GM23248 (cell line): ENCODE data around the gene ZNF534. TPM values are rescaled to one million over a fixed set of nuclear protein-coding genes. Genes with fewer than 3 reads are reported as not detected.

Experiments used
- DNase-seq: peaks from one replicate; pipeline ENCODE4 v3.0.0-alpha.2; 2015
- H2AFZ ChIP-seq: fragments of 200-600 bp; sonication (generic); 2 replicates; pipeline ENCODE4 v1.6.1; 2016; ENCODE audit warnings: antibody characterized with exemption
- H3F3A ChIP-seq: fragments of 200-600 bp; sonication (generic); 2 replicates; pipeline ENCODE4 v1.6.1; 2016; ENCODE audit warnings: mild to moderate bottlenecking, antibody characterized with exemption, mixed run types; ENCODE audit not compliant: insufficient read depth
- H3K27ac ChIP-seq: fragments of 200-600 bp; sonication (generic); 2 replicates; pipeline ENCODE4 v1.5.1; 2016; ENCODE audit warnings: mild to moderate bottlenecking
- H3K27me3 ChIP-seq: fragments of 200-600 bp; sonication (generic); replicated peaks from 2 replicates; pipeline ENCODE4 v1.6.1; 2016; ENCODE audit warnings: mild to moderate bottlenecking; ENCODE audit not compliant: insufficient read depth
- H3K36me3 ChIP-seq: fragments of 200-600 bp; sonication (generic); 2 replicates; pipeline ENCODE4 v1.6.1; 2016; ENCODE audit warnings: low read depth, mild to moderate bottlenecking
- H3K4me1 ChIP-seq: fragments of 200-600 bp; sonication (generic); 2 replicates; pipeline ENCODE4 v1.6.1; 2016; ENCODE audit warnings: mild to moderate bottlenecking; ENCODE audit not compliant: insufficient read depth
- H3K4me2 ChIP-seq: fragments of 200-600 bp; sonication (generic); one replicate; pipeline ENCODE4 v1.6.1; 2016; ENCODE audit warnings: mild to moderate bottlenecking; ENCODE audit not compliant: unreplicated experiment
- H3K4me3 ChIP-seq: fragments of 200-600 bp; sonication (generic); 2 replicates; pipeline ENCODE4 v1.5.1; 2016; ENCODE audit warnings: mild to moderate bottlenecking
- H3K79me2 ChIP-seq: fragments of 200-600 bp; sonication (generic); 2 replicates; pipeline ENCODE4 v1.6.1; 2016; ENCODE audit warnings: mild to moderate bottlenecking; ENCODE audit not compliant: insufficient read depth
- H3K9ac ChIP-seq: fragments of 200-600 bp; sonication (generic); 2 replicates; pipeline ENCODE4 v1.6.1; 2016; ENCODE audit warnings: mild to moderate bottlenecking
- H3K9me2 ChIP-seq: fragments of 200-600 bp; sonication (generic); 2 replicates; pipeline ENCODE4 v1.6.1; 2016; ENCODE audit warnings: mixed run types, mild to moderate bottlenecking, moderate library complexity; ENCODE audit not compliant: insufficient read depth
- H3K9me3 ChIP-seq: fragments of 200-600 bp; sonication (generic); one replicate; pipeline ENCODE4 v1.6.1; 2017; ENCODE audit warnings: low read depth
- H4K20me1 ChIP-seq: fragments of 200-600 bp; sonication (generic); 2 replicates; pipeline ENCODE4 v1.6.0; 2016; ENCODE audit not compliant: insufficient read depth
- EZH2 ChIP-seq: fragments of 200-600 bp; sonication (generic); IDR thresholded peaks from 2 replicates; pipeline ENCODE4 v1.6.1; 2018; ENCODE audit warnings: antibody characterized with exemption, mild to moderate bottlenecking; ENCODE audit not compliant: insufficient read depth, poor library complexity, severe bottlenecking
- EZH2phosphoT487 ChIP-seq: fragments of 200-600 bp; sonication (generic); IDR thresholded peaks from 2 replicates; pipeline ENCODE4 v1.6.1; 2018; ENCODE audit warnings: antibody characterized with exemption, moderate library complexity, mild to moderate bottlenecking, low read depth; ENCODE audit not compliant: insufficient read depth
- WGBS, 2 experiments: methylation state at CpG; one replicate each; pipeline ENCODE4 v1.1.6; 2015 to 2017; ENCODE audit warnings: low lambda C conversion rate in 2 of 2, low coverage in 1 of 2; ENCODE audit errors: missing lambda C conversion rate in 2 of 2; 5-methylcytosine and 5-hydroxymethylcytosine counted together
- in situ Hi-C: fragments of 300-500 bp; cut with MboI; formaldehyde crosslinking; loops from 2 replicates; pipeline ENCODE4 v1.15.0; 2020
- polyA plus RNA-seq: library from polyadenylated mRNA; unstranded; fragments of >200 nt; fragmentation: Nextera tagmentation; extraction: Ambion mirVana; gene quantifications from 2 replicates; pipeline ENCODE4 v1.2.1, GENCODE V29; 2016
- total RNA-seq: library from RNA; depleted of rRNA; stranded (reverse); fragments of >200 nt; shearing (Covaris generic); gene quantifications from 2 replicates; pipeline ENCODE4 v1.2.3, GENCODE V29; 2014; rRNA removed

Gene ZNF534
- total RNA-seq = 0.25 TPM in 1 of 2 replicates, not detected in the other
- 0.16 and 0.20 TPM in 2 replicates for polyA plus RNA-seq

DNA sequence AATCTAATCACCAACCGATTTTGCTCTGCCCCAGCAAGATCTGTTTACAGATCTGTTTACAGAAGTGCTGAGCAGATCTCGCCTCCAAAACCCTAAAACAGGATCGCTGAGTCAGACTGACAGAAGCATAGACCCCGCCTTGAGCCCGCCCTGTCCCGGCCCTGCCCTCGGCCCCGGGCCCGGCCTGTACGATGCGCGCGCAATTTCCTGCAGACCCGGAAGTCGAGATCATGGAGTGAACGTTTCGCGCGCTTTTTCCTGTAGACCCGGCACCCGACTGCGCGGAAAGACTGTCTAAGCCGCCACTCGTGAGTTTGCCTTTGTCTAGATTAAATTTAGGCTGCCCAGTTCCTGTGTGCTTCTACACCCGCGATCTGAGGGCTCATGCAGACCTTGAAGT, at the start of gene ZNF534:
TSS of gene ZNF534 (plus strand) at position 212 of the 400 bp plus-strand sequence. CDS start 2,327 bp downstream, outside the sequence.
- 80 to 84% methylated on average over 23 to 27 of the region's 27 CpGs for WGBS, 2 experiments
- DNase-seq = no peak
- Histone ChIP-seq H3K79me2 (no peaks in the 10 kb centered on the region), H3K27ac (no peak within 1 kb of the TSS), H3F3A (no peaks in the 10 kb centered on the region), H2AFZ (no peak within 1 kb of the TSS), H3K9me3 (no peaks in the 10 kb centered on the region), H3K36me3 (no peaks in the 10 kb centered on the region), H3K4me3 (no peak within 1 kb of the TSS), H3K27me3 (no peaks in the 10 kb centered on the region), H3K9me2 (no peaks in the 10 kb centered on the region), H3K4me2 (no peak within 1 kb of the TSS), H3K9ac (no peak within 1 kb of the TSS), H4K20me1 (no peaks in the 10 kb centered on the region), H3K4me1 (no peaks in the 10 kb centered on the region)
- in situ Hi-C loops = no loop called here
- no peak for TF ChIP-seq EZH2phosphoT487
- TF ChIP-seq EZH2 = no peak

DNA sequence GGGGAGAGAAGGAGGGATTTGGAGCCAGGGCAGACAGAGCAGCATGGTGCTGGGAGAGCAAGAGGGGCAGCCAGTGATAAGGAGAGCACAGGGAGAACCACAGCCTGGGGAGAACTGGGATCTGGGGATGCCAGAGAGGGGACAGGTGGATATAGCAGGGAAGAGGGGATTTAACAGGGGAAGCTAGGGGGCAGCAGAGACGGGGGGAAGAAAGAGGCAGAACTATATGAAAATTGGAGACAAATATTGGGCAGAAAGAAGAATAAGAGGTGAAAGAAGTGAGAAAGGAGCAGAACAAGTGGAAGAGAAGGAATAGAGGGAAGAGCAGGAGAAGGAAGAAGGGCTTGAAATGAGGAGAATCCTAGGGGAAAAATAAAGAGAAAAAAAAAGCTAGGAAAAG, 37.8 kb upstream of the ZNF534 start:
- no peaks in the 10 kb centered on the region for H4K20me1 ChIP-seq
- no peak overlapping the region for H3K27ac ChIP-seq
- no peaks in the 10 kb centered on the region for H3K27me3 ChIP-seq
- TF ChIP-seq EZH2phosphoT487 (no peak), EZH2 (no peak)
- WGBS, 2 experiments = 73% methylated on average over 1 of the region's 1 CpG; no CpG with 5 or more reads in 1 of the 2 experiments
- no peak overlapping the region for H2AFZ ChIP-seq
- H3K9me3 ChIP-seq = no peaks in the 10 kb centered on the region
- no peaks in the 10 kb centered on the region for H3K4me1 ChIP-seq
- H3F3A ChIP-seq = no peaks in the 10 kb centered on the region
- H3K9me2 ChIP-seq = no peaks in the 10 kb centered on the region
- no peak overlapping the region for H3K4me2 ChIP-seq
- in situ Hi-C loops = no loop called here
- H3K79me2 ChIP-seq = peaks cover 13% of the 10 kb centered on the region
- DNase-seq = no peak
- H3K4me3 ChIP-seq = no peak overlapping the region
- no peak overlapping the region for H3K9ac ChIP-seq
- H3K36me3 ChIP-seq = peaks cover 17% of the 10 kb centered on the region; the same call in 1 of the 2 replicates

DNA sequence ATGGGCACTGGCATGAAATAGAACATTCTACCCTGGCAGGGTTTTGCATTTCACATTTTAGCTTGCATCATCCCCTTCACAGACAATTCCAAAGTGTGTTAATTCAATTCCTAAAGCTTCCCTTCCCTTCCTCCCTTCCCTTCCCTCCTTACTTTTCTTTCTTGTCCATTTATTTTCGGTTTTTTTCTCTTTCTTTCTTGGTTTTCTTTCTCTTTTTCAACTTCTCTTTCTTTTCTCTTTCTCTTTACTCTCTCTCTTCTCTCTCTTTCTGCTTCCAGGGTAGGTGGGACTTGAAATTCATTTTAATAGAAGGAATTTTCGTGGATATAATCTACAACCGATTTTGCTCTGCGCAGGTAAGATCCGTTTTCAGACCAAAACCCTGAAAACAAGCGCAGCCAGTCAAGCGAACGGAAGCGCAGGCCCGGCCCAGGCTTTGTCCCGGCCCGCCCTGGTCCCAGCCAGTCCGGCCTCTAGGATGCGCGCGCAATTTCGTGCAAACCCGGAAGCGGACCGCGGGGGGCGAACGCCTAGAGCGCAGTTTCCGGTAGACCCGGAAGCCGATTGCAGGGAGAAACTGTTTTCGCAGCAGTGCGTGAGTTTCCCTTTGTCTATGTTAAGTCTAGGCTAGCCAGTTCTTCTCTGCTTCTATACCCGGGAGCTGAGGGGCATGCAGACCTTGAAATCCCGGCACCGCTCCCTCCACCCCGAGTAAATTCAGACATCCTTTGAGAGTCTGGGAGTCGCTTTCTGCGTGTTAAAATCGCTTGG, 31.5 kb upstream of the ZNF534 start, which contains the start of gene ZNF528:
TSS of gene ZNF528 (plus strand) at position 540 of the 771 bp plus-strand sequence. CDS start 4,165 bp downstream, outside the sequence.
- TF ChIP-seq EZH2 (no peak), EZH2phosphoT487 (no peak)
- H4K20me1 ChIP-seq = no peaks in the 10 kb centered on the region
- no peaks in the 10 kb centered on the region for H3K4me1 ChIP-seq
- H3K9me3 ChIP-seq = no peaks in the 10 kb centered on the region
- H2AFZ ChIP-seq = peak within 1 kb of the TSS; percentile 98
- peak within 1 kb of the TSS; percentile 94 for H3K27ac ChIP-seq
- H3K4me2 ChIP-seq = peak within 1 kb of the TSS; percentile 100
- H3K79me2 ChIP-seq = peaks cover 45% of the 10 kb centered on the region
- H3K4me3 ChIP-seq = peak within 1 kb of the TSS; percentile 94
- H3K9ac ChIP-seq = peak within 1 kb of the TSS; percentile 96
- no peaks in the 10 kb centered on the region for H3K27me3 ChIP-seq
- H3K9me2 ChIP-seq = no peaks in the 10 kb centered on the region
- 2 to 3% methylated on average over 35 to 36 of the region's 36 CpGs for WGBS, 2 experiments
- peaks cover 26% of the 10 kb centered on the region for H3K36me3 ChIP-seq
- H3F3A ChIP-seq = 0 out of 2 replicates have a peak, but pooled peaks cover 6% of the 10 kb centered on the region
- in situ Hi-C loops = no loop called here
- DNase-seq = peak; percentile 99

DNA sequence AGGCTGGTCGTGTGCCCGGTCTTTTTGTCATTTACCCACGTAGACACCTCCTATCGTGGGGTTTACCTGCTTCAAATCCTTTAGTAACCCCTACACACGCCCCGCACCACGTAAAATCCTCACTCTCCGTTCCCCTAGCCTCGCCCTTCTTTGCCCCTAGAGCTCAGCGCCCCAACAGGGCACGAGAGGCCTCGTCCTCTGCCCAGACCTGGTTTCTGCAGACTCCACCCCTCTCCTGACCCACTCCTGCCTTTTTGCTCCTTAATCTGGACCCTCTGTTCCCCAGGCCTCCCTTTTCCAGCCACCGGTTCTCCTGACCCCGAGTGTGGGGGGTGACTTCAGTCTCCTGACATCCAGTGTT, 30.9 kb upstream of the ZNF534 start:
- Histone ChIP-seq H4K20me1 (no peaks in the 10 kb centered on the region), H3K27me3 (no peaks in the 10 kb centered on the region), H3K79me2 (peaks cover 45% of the 10 kb centered on the region), H3K27ac (peak overlapping the region; percentile 94), H3K9ac (peak overlapping the region; percentile 96), H3K9me3 (no peaks in the 10 kb centered on the region), H3K36me3 (peaks cover 32% of the 10 kb centered on the region), H2AFZ (peak overlapping the region; percentile 98), H3K9me2 (no peaks in the 10 kb centered on the region), H3K4me3 (peak overlapping the region; percentile 94), H3K4me1 (no peaks in the 10 kb centered on the region), H3F3A (0 out of 2 replicates have a peak, but pooled peaks cover 6% of the 10 kb centered on the region), H3K4me2 (peak overlapping the region; percentile 100)
- WGBS, 2 experiments = 1 to 2% methylated on average over 14 of the region's 14 CpGs
- in situ Hi-C loops = no loop called here
- TF ChIP-seq EZH2 (no peak), EZH2phosphoT487 (no peak)
- DNase-seq = peak; percentile 59
